ENCODE measurements around the gene PRPF39. TPM values are rescaled to one million over a fixed set of nuclear protein-coding genes. Genes with fewer than 3 reads are reported as not detected.
A peak's percentile ranks its signal among the peaks of the same experiment; 100 is the strongest.
"Not testable (repeated sequence)": the region's sequence is repeated elsewhere in the genome, so short reads cannot be mapped to it uniquely, and the experiment has no call there.

PRPF39 gene
- total RNA-seq, 1 donor from 2014 or later: 43.2 TPM

DNA sequence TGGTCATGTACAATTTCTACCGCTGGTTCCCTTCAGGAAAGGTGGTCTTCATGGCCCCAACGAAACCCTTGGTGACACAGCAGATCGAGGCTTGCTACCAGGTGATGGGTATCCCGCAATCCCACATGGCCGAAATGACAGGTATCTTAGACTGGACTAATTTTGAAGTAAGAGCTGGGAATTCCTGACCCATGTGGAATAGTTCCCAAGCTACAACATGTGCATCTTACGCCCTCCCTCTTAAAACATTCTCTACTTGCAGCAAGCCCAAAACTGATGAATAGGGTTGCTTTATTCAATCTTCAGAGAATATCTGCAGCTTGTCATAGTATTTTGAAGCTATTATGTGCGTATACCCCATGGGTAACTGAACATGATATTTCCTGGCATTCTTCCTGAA is 52.5 kb downstream of the PRPF39 start:
- Histone ChIP-seq H3K36me3 (no peaks in the 10 kb centered on the region), H3K27ac (peak overlapping the region in 1 of 2 donors; percentile 78), H3K9me3 (no peaks in the 10 kb centered on the region), H3K4me3 (peak overlapping the region; percentile 72 to 77), H3K27me3 (no peaks in the 10 kb centered on the region), H3K4me1 (peaks cover 2 to 19% of the 10 kb centered on the region in 2 donors)
- no peak for DNase-seq (ENCODE audit: low spot score in 2 of 2)
- intact Hi-C loops (cut with DNase I): loop anchor here (5.0 kb wide), 1 partner anchor 131 kb away; no protein-coding TSS in a partner anchor
- TF ChIP-seq, protein P1, sequence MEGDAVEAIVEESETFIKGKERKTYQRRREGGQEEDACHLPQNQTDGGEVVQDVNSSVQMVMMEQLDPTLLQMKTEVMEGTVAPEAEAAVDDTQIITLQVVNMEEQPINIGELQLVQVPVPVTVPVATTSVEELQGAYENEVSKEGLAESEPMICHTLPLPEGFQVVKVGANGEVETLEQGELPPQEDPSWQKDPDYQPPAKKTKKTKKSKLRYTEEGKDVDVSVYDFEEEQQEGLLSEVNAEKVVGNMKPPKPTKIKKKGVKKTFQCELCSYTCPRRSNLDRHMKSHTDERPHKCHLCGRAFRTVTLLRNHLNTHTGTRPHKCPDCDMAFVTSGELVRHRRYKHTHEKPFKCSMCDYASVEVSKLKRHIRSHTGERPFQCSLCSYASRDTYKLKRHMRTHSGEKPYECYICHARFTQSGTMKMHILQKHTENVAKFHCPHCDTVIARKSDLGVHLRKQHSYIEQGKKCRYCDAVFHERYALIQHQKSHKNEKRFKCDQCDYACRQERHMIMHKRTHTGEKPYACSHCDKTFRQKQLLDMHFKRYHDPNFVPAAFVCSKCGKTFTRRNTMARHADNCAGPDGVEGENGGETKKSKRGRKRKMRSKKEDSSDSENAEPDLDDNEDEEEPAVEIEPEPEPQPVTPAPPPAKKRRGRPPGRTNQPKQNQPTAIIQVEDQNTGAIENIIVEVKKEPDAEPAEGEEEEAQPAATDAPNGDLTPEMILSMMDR (IDR thresholded peaks at IDR 0.05): no peak

DNA sequence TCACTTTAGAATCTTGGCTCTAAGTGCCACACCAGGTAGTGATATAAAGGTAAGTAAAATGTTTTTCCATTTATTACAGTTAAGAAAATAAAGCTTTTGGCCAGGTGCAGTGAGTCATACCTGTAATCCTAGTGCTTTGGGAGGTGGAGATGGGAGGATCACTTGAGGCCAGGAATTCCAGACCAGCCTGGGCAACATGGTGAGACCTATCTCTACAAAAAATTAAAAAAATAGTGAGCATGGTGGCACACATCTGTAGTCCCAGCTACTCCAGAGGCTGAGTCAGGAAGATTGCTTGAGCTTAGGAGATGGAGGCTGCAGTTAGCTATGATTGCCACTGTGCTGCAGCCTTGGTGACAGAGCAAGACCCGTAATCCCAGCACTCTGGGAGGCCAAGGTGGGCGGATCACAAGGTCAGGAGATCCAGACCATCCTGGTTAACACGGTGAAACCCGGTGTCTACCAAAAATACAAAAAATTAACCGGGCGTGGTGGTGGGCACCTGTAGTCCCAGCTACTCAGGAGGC is 56.8 kb downstream of the PRPF39 start:
- no peaks in the 10 kb centered on the region for H3K9me3 ChIP-seq
- H3K27me3 ChIP-seq: no peaks in the 10 kb centered on the region
- H3K27ac ChIP-seq: no peak overlapping the region
- H3K4me1 ChIP-seq: peaks cover 2 to 15% of the 10 kb centered on the region in 2 donors
- no peak for DNase-seq (ENCODE audit: low spot score in 2 of 2)
- no peak overlapping the region for H3K4me3 ChIP-seq
- H3K36me3 ChIP-seq: peaks cover 0 to 2% of the 10 kb centered on the region in 2 donors
- TF ChIP-seq, protein P1 (IDR thresholded peaks at IDR 0.05): no peak
- intact Hi-C loops (cut with DNase I): no loop called here

DNA sequence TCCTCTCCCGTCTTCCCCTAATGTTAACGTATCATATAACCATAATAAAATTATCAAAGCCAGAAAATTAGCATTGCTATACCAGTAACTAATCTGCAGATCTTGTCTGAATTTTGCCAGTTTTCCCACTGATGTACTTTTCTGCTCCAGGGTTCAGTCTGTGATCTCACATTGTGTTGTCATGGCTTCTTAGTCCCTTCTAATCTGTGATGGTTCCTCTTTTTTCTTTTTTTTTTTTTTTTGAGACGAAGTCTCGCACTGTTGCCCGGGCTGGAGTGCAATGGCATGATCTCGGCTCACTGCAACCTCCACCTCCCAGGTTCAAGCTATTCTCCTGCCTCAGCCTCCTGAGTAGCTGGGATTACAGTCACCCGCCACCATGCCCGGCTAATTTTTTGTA is 58.2 kb downstream of the PRPF39 start:
- H3K27ac ChIP-seq; DNase-seq (ENCODE audit: low spot score in 2 of 2); H3K36me3 ChIP-seq; intact Hi-C loops (cut with DNase I); H3K4me3 ChIP-seq; H3K4me1 ChIP-seq; H3K9me3 ChIP-seq; H3K27me3 ChIP-seq: not testable (repeated sequence)

DNA sequence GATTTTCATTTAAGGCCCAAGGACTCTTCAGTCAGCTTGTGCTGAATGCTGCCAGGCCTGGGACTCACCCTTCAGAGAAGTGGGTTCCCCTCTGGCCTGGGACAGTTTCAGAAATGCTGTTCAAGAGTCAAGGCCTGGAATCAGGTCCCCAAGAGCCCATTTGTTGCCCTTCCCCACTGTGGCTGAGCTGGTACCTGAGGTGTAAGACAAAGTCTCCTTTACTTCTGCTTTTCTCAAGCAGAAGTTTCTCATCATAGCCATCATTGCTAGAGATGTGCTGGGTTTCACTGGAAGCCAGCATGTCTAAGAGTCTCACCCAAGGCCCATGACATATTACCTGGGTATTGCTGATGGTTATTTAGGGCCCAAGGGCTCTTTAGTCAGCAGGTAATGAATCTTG is 60.7 kb downstream of the PRPF39 start:
- TF ChIP-seq, protein P1 (IDR thresholded peaks at IDR 0.05): no peak
- Histone ChIP-seq H3K36me3 (peaks cover 0 to 2% of the 10 kb centered on the region in 2 donors), H3K4me1 (no peaks in the 10 kb centered on the region), H3K27ac (no peak overlapping the region), H3K9me3 (no peaks in the 10 kb centered on the region), H3K27me3 (no peaks in the 10 kb centered on the region), H3K4me3 (no peak overlapping the region)
- intact Hi-C loops (cut with DNase I): no loop called here
- DNase-seq (ENCODE audit: low spot score in 2 of 2): no peak

DNA sequence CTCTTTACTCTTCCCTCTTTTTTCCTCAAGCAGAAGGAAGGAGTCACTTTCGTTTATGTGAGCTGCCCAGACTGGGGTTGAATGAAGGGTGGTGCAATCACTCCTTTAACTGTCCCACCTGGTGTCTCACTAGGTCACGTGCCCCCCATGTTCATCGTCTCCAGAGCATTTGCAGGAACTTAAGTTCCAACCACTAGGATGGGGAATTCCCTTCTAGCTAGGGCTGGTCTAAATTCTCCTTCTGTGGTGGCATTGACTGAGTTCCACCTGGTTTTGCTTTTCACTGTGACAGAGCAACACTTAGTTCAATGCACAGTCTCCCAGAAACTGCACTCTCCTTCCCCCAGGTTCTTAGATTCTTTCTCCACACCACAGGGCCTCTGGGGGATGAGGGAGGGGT is 61.3 kb downstream of the PRPF39 start:
- Histone ChIP-seq H3K4me3 (no peak overlapping the region), H3K27me3 (no peaks in the 10 kb centered on the region), H3K36me3 (peaks cover 0 to 2% of the 10 kb centered on the region in 2 donors), H3K27ac (no peak overlapping the region), H3K9me3 (no peaks in the 10 kb centered on the region), H3K4me1 (no peaks in the 10 kb centered on the region)
- intact Hi-C loops (cut with DNase I): no loop called here
- no peak for DNase-seq (ENCODE audit: low spot score in 2 of 2)
- TF ChIP-seq, protein P1 (IDR thresholded peaks at IDR 0.05): no peak

DNA sequence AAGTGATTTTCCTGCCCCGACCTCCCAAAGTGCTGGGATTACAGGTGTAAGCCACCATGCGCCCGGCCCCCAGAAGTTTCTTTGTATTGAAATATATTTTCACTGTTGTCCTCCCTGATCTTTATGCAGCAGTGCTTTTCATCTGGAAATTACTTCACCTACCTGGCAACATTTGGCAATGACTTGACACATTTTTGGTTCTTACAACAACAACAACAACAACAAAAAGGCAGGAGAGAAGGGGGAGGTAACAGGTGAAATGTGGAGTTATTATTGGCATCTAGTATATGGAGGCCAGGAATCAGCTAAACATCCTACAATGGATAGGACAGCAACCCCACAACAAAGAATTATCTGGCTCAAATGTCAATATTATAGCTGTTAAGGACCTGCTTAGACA is 65.7 kb downstream of the PRPF39 start:
- H3K9me3 ChIP-seq: no peaks in the 10 kb centered on the region
- TF ChIP-seq, protein P1 (IDR thresholded peaks at IDR 0.05): no peak
- intact Hi-C loops (cut with DNase I): no loop called here
- no peaks in the 10 kb centered on the region for H3K27me3 ChIP-seq
- no peak overlapping the region for H3K4me3 ChIP-seq
- no peak overlapping the region for H3K27ac ChIP-seq
- H3K4me1 ChIP-seq: no peaks in the 10 kb centered on the region
- no peak for DNase-seq (ENCODE audit: low spot score in 2 of 2)
- H3K36me3 ChIP-seq: peaks cover 0 to 1% of the 10 kb centered on the region in 2 donors

All from ascending aorta (tissue), 2 donors.